GM23338 (cell line): ENCODE data around the gene MRTFA. TPM values are rescaled to one million over a fixed set of nuclear protein-coding genes. Genes with fewer than 3 reads are reported as not detected.
A peak's percentile ranks its signal among the peaks of the same experiment; 100 is the strongest.

Experiments
- ATAC-seq: fragments of 200-7000 bp; cut with Tn5 transposase; 3 replicates; pipeline ENCODE4 v1.9.1; 2020
- DNase-seq: peaks from one replicate; pipeline ENCODE4 v3.0.0-alpha.2; 2015; ENCODE audit warnings: low spot score
- H2AFZ ChIP-seq: fragments of 200-600 bp; sonication (generic); 2 replicates; pipeline ENCODE4 v1.8.0; 2016; ENCODE audit warnings: antibody characterized with exemption, mild to moderate bottlenecking, moderate library complexity
- H3F3A ChIP-seq: fragments of 200-600 bp; sonication (generic); replicated peaks from 2 replicates; pipeline ENCODE4 v1.8.0; 2017; ENCODE audit warnings: antibody characterized with exemption, mixed run types, low read depth
- H3K27ac ChIP-seq: fragments of 200-600 bp; sonication (generic); 2 replicates; pipeline ENCODE4 v1.6.1; 2016; ENCODE audit warnings: low read depth
- H3K27me3 ChIP-seq: fragments of 200-600 bp; sonication (generic); 2 replicates; pipeline ENCODE4 v1.8.0; 2016; ENCODE audit warnings: mild to moderate bottlenecking, mixed run types, moderate library complexity; ENCODE audit not compliant: insufficient read depth
- H3K36me3 ChIP-seq: fragments of 200-600 bp; sonication (generic); 2 replicates; pipeline ENCODE4 v1.8.0; 2016; ENCODE audit warnings: mild to moderate bottlenecking; ENCODE audit not compliant: insufficient read depth
- H3K4me1 ChIP-seq: fragments of 200-600 bp; sonication (generic); 2 replicates; pipeline ENCODE4 v1.8.0; 2016; ENCODE audit warnings: mild to moderate bottlenecking, moderate library complexity; ENCODE audit not compliant: insufficient read depth
- H3K4me2 ChIP-seq: fragments of 200-600 bp; sonication (generic); 2 replicates; pipeline ENCODE4 v1.7.1; 2017; ENCODE audit warnings: mixed run types
- H3K4me3 ChIP-seq: fragments of 200-600 bp; sonication (generic); 2 replicates; pipeline ENCODE4 v1.6.1; 2016; ENCODE audit warnings: mixed run types
- H3K79me2 ChIP-seq: fragments of 200-600 bp; sonication (generic); replicated peaks from 2 replicates; pipeline ENCODE4 v1.8.0; 2017; ENCODE audit warnings: mild to moderate bottlenecking; ENCODE audit not compliant: insufficient read depth
- H3K9me2 ChIP-seq: fragments of 200-600 bp; sonication (generic); 2 replicates; pipeline ENCODE4 v1.8.0; 2017; ENCODE audit not compliant: insufficient read depth
- H4K20me1 ChIP-seq: fragments of 200-600 bp; sonication (generic); replicated peaks from 2 replicates; pipeline ENCODE4 v1.8.0; 2017; ENCODE audit warnings: mild to moderate bottlenecking; ENCODE audit not compliant: insufficient read depth
- H3K27ac Mint-ChIP-seq: 2 replicates; pipeline ENCODE4 v1.8.0; 2020; ENCODE audit warnings: inconsistent platforms, mild to moderate bottlenecking, moderate library complexity, mixed read lengths
- H3K27me3 Mint-ChIP-seq: 3 replicates; pipeline ENCODE4 v1.8.0; 2022; ENCODE audit warnings: low read depth, mild to moderate bottlenecking, moderate library complexity, mixed read lengths, inconsistent platforms; ENCODE audit not compliant: insufficient read depth, poor library complexity
- H3K36me3 Mint-ChIP-seq: 3 replicates; pipeline ENCODE4 v1.8.0; 2021; ENCODE audit warnings: low read depth, mild to moderate bottlenecking, inconsistent platforms, moderate library complexity, mixed read lengths
- H3K4me1 Mint-ChIP-seq: 3 replicates; pipeline ENCODE4 v1.8.0; 2020; ENCODE audit warnings: mild to moderate bottlenecking, inconsistent platforms, mixed read lengths
- H3K4me3 Mint-ChIP-seq: 3 replicates; pipeline ENCODE4 v1.8.0; 2021; ENCODE audit warnings: moderate library complexity, mild to moderate bottlenecking, inconsistent platforms, mixed read lengths
- H3K9me3 Mint-ChIP-seq: 3 replicates; pipeline ENCODE4 v1.8.0; 2020; ENCODE audit warnings: moderate library complexity, mild to moderate bottlenecking, inconsistent platforms, mixed read lengths
- CREB1 ChIP-seq: fragments of 250-450 bp; sonication (Bioruptor Pico); IDR thresholded peaks from 2 replicates; pipeline ENCODE4 v1.5.0; 2020; ENCODE audit warnings: low read depth, mild to moderate bottlenecking, moderate library complexity
- ETS1 ChIP-seq: IDR thresholded peaks from 2 replicates; pipeline ENCODE4 v1.6.1; 2016; ENCODE audit warnings: antibody characterized with exemption
- EZH2 ChIP-seq: fragments of 200-600 bp; sonication (generic); IDR thresholded peaks from one replicate; pipeline ENCODE4 v1.8.0; 2017; ENCODE audit warnings: antibody characterized with exemption, mild to moderate bottlenecking, low read depth; ENCODE audit not compliant: unreplicated experiment
- EZH2phosphoT487 ChIP-seq: fragments of 200-600 bp; sonication (generic); IDR thresholded peaks from one replicate; pipeline ENCODE4 v1.8.1; 2018; ENCODE audit warnings: antibody characterized with exemption; ENCODE audit not compliant: unreplicated experiment
- JUNB ChIP-seq: IDR thresholded peaks from one replicate; pipeline ENCODE4 v1.6.1; 2016; ENCODE audit warnings: antibody characterized with exemption; ENCODE audit not compliant: unreplicated experiment
- NANOG ChIP-seq: IDR thresholded peaks from 2 replicates; pipeline ENCODE4 v1.6.1; 2016; ENCODE audit warnings: antibody characterized with exemption, borderline replicate concordance
- POLR2AphosphoS5 ChIP-seq: IDR thresholded peaks from 2 replicates; pipeline ENCODE4 v1.6.1; 2016; ENCODE audit warnings: antibody characterized with exemption, low read depth
- REST ChIP-seq: IDR thresholded peaks from one replicate; pipeline ENCODE4 v1.6.1; 2018; ENCODE audit warnings: antibody characterized with exemption; ENCODE audit not compliant: unreplicated experiment
- STAT1 ChIP-seq: IDR thresholded peaks from one replicate; pipeline ENCODE4 v1.6.1; 2016; ENCODE audit warnings: antibody characterized with exemption; ENCODE audit not compliant: unreplicated experiment
- ZNF114 ChIP-seq: fragments of 250-450 bp; sonication (Bioruptor Pico); IDR thresholded peaks from 2 replicates; pipeline ENCODE4 v1.5.0; 2020; ENCODE audit warnings: mild to moderate bottlenecking, moderate library complexity
- ZNF331 ChIP-seq: fragments of 250-450 bp; sonication (Bioruptor Pico); IDR thresholded peaks from 2 replicates; pipeline ENCODE4 v1.5.0; 2020; ENCODE audit warnings: low read depth, mild to moderate bottlenecking, moderate library complexity
- polyA plus RNA-seq: library from polyadenylated mRNA; unstranded; fragments of >200 nt; fragmentation: Nextera tagmentation; extraction: Ambion mirVana; gene quantifications from 2 replicates; pipeline ENCODE4 v1.2.1, GENCODE V29; 2016
- total RNA-seq: library from RNA; depleted of rRNA; stranded (reverse); fragments of >200 nt; shearing (Covaris generic); gene quantifications from 2 replicates; pipeline ENCODE4 v1.2.3, GENCODE V29; 2014
- TF ChIP-seq, protein P1 (sequence below), 2 experiments: fragments of 200-600 bp in 1 of 2; sonication (generic) in 1 of 2; conservative IDR thresholded peaks; 2 replicates each; pipeline versions ENCODE4 v1.5.1 to v1.6.1; 2016 to 2017; ENCODE audit warnings: antibody characterized with exemption in 2 of 2, low read depth in 2 of 2, mild to moderate bottlenecking in 2 of 2, moderate library complexity in 1 of 2

MRTFA gene
- total and polyA plus RNA-seq, 2 experiments from 2014 or later, result 18.1 to 92.4 TPM

GRCh38 chr22:40586781-40587180, 49.7 kb downstream of the MRTFA start:
- peak overlapping the region; percentile 67 for H3K27ac ChIP-seq
- Mint-ChIP-seq H3K4me3 (no peak overlapping the region), H3K4me1 (no peaks in the 10 kb centered on the region; the same call in 2 of the 3 replicates), H3K36me3 (peaks cover 30% of the 10 kb centered on the region), H3K27me3 (no peaks in the 10 kb centered on the region), H3K27ac (no peak overlapping the region), H3K9me3 (peaks cover 20% of the 10 kb centered on the region; the same call in 2 of the 3 replicates)
- no peak for ATAC-seq
- no peak overlapping the region for H2AFZ ChIP-seq
- DNase-seq, result no peak
- H3K79me2 ChIP-seq, result peaks cover 44% of the 10 kb centered on the region
- H3K9me2 ChIP-seq, result no peaks in the 10 kb centered on the region
- no peaks in the 10 kb centered on the region; the same call in 1 of the 2 replicates for H3F3A ChIP-seq
- no peak for TF ChIP-seq JUNB
- no peak for TF ChIP-seq CREB1 (CRISPR knock-in tag)
- TF ChIP-seq ZNF114, result no peak
- no peak for TF ChIP-seq EZH2
- no peak for TF ChIP-seq NANOG
- TF ChIP-seq ZNF331, result no peak
- TF ChIP-seq, protein P1, sequence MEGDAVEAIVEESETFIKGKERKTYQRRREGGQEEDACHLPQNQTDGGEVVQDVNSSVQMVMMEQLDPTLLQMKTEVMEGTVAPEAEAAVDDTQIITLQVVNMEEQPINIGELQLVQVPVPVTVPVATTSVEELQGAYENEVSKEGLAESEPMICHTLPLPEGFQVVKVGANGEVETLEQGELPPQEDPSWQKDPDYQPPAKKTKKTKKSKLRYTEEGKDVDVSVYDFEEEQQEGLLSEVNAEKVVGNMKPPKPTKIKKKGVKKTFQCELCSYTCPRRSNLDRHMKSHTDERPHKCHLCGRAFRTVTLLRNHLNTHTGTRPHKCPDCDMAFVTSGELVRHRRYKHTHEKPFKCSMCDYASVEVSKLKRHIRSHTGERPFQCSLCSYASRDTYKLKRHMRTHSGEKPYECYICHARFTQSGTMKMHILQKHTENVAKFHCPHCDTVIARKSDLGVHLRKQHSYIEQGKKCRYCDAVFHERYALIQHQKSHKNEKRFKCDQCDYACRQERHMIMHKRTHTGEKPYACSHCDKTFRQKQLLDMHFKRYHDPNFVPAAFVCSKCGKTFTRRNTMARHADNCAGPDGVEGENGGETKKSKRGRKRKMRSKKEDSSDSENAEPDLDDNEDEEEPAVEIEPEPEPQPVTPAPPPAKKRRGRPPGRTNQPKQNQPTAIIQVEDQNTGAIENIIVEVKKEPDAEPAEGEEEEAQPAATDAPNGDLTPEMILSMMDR (conservative IDR thresholded peaks at IDR 0.05; ENCODE audit: low read depth in 2 of 2), result no peak
- TF ChIP-seq REST, result no peak
- H3K4me2 ChIP-seq, result no peak overlapping the region
- no peak overlapping the region for H3K4me3 ChIP-seq
- peaks cover 7% of the 10 kb centered on the region; the same call in 1 of the 2 replicates for H4K20me1 ChIP-seq
- 0 out of 2 replicates have a peak, but pooled peaks cover 2% of the 10 kb centered on the region for H3K36me3 ChIP-seq
- H3K4me1 ChIP-seq, result no peaks in the 10 kb centered on the region
- no peaks in the 10 kb centered on the region for H3K27me3 ChIP-seq

DNA sequence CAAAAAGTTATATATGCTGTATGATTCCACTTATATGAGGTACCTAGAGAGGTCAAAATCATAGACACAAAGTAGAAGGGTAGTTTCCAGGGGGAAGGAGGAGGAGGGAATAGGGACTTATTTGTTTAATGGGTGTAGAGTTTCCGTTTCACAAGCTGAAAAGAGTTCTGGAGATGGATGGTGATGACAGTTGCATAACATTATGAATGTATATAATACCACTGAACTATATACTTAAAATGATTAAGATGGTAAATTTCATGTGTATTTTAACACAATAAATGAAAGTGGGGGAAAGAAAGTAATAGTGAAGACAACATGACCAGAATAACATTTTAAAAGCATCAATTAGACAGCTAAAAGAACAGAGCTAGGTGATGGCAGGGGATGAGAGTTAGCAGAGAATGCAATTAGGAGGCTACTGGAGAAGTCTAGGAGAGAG, 51.2 kb downstream of the MRTFA start:
- H3K36me3 Mint-ChIP-seq, result peaks cover 34% of the 10 kb centered on the region
- peaks cover 7% of the 10 kb centered on the region; the same call in 1 of the 2 replicates for H4K20me1 ChIP-seq
- no peak overlapping the region for H3K27ac ChIP-seq
- no peak for ATAC-seq
- H3K27ac Mint-ChIP-seq, result no peak overlapping the region
- no peak for DNase-seq
- H3K4me1 Mint-ChIP-seq, result no peaks in the 10 kb centered on the region; the same call in 2 of the 3 replicates
- no peak overlapping the region for H3K4me3 Mint-ChIP-seq
- no peaks in the 10 kb centered on the region for H3K4me1 ChIP-seq
- no peaks in the 10 kb centered on the region; the same call in 1 of the 2 replicates for H3F3A ChIP-seq
- H3K4me2 ChIP-seq, result no peak overlapping the region
- H3K27me3 ChIP-seq, result no peaks in the 10 kb centered on the region
- H3K79me2 ChIP-seq, result peaks cover 39% of the 10 kb centered on the region
- peaks cover 21% of the 10 kb centered on the region; the same call in 2 of the 3 replicates for H3K9me3 Mint-ChIP-seq
- 0 out of 2 replicates have a peak, but pooled peaks cover 2% of the 10 kb centered on the region for H3K36me3 ChIP-seq
- no peak overlapping the region for H3K4me3 ChIP-seq
- no peak overlapping the region for H2AFZ ChIP-seq
- H3K9me2 ChIP-seq, result no peaks in the 10 kb centered on the region
- H3K27me3 Mint-ChIP-seq, result no peaks in the 10 kb centered on the region
- no peak for TF ChIP-seq STAT1
- TF ChIP-seq ETS1, result no peak
- TF ChIP-seq, protein P1 (conservative IDR thresholded peaks at IDR 0.05; ENCODE audit: low read depth in 2 of 2), result no peak
- TF ChIP-seq EZH2, result no peak
- TF ChIP-seq POLR2AphosphoS5, result no peak
- TF ChIP-seq ZNF331, result no peak
- TF ChIP-seq CREB1 (CRISPR knock-in tag), result no peak
- TF ChIP-seq JUNB, result no peak
- no peak for TF ChIP-seq EZH2phosphoT487
